Testis (tissue), 2 donors: ENCODE data around the gene ACAN.

Experiments
- POLR2A ChIP-seq: fragments of 450-650 bp; IDR thresholded peaks from one replicate; pipeline ENCODE4 v1.6.1; 2017; ENCODE audit warnings: antibody characterized with exemption, mild to moderate bottlenecking, moderate library complexity
- TF ChIP-seq, protein P1 (sequence below), 3 experiments: fragments of 450-650 bp in 2 of 3; fragments of 200-600 bp in 1 of 3; sonication (generic) in 1 of 3; IDR thresholded peaks; one replicate each; pipeline ENCODE4 v1.5.1; 2016 to 2019; ENCODE audit warnings: antibody characterized with exemption in 3 of 3, mild to moderate bottlenecking in 2 of 3, moderate library complexity in 1 of 3

DNA sequence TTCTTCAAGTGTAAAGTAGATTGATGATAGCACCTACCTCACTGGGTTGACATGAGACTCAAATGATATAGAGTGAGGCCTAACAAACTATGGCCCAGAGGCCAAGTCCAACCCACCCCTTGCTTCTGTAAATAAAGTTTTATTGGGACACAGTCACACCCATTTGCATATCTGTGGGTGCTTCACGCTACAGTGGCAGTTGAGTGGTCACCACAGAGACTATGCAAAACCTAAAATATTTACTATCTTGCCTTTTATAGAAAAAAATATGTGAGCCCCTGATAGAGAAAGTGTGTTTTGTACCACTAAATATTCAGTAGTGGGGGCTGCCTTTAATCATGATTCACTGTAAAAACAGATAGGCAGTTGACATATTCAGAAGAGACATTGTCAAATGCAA lies 38.0 kb downstream of the ACAN start:
- TF ChIP-seq, protein P1, sequence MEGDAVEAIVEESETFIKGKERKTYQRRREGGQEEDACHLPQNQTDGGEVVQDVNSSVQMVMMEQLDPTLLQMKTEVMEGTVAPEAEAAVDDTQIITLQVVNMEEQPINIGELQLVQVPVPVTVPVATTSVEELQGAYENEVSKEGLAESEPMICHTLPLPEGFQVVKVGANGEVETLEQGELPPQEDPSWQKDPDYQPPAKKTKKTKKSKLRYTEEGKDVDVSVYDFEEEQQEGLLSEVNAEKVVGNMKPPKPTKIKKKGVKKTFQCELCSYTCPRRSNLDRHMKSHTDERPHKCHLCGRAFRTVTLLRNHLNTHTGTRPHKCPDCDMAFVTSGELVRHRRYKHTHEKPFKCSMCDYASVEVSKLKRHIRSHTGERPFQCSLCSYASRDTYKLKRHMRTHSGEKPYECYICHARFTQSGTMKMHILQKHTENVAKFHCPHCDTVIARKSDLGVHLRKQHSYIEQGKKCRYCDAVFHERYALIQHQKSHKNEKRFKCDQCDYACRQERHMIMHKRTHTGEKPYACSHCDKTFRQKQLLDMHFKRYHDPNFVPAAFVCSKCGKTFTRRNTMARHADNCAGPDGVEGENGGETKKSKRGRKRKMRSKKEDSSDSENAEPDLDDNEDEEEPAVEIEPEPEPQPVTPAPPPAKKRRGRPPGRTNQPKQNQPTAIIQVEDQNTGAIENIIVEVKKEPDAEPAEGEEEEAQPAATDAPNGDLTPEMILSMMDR (IDR thresholded peaks at IDR 0.05), result no peak
- TF ChIP-seq POLR2A, result no peak
